Stimulated activated naive CD8-positive, alpha-beta T cell treated with anti-CD3 and anti-CD28 coated beads, Interleukin-15, amount 100 ng/mL, for 72 hours (primary cell): Measurements from ENCODE around the gene ZNF496.

Source experiments
- ATAC-seq: fragments of 150-1000 bp; cut with Tn5 transposase; 2 replicates; pipeline ENCODE4 v1.10.0; 2021; ENCODE audit warnings: mild to moderate bottlenecking, moderate library complexity
- DNase-seq, 2 donors: peaks; one replicate each; pipeline ENCODE4 v3.0.0; 2021 to 2022
- H3K27ac Mint-ChIP-seq, 2 donors: one replicate each; pipeline ENCODE4 v1.8.0; 2022; ENCODE audit warnings: mild to moderate bottlenecking in 2 of 2, mixed read lengths in 2 of 2, moderate library complexity in 2 of 2
- H3K27me3 Mint-ChIP-seq: one replicate; pipeline ENCODE4 v1.8.0; 2022; ENCODE audit warnings: mixed read lengths
- H3K4me1 Mint-ChIP-seq: one replicate; pipeline ENCODE4 v1.8.0; 2022; ENCODE audit warnings: mild to moderate bottlenecking, mixed read lengths
- H3K4me3 Mint-ChIP-seq, 2 donors: one replicate each; pipeline ENCODE4 v1.8.0; 2022; ENCODE audit warnings: mild to moderate bottlenecking in 2 of 2, mixed read lengths in 2 of 2, moderate library complexity in 1 of 2
- H3K9me3 Mint-ChIP-seq, 2 donors: one replicate each; pipeline ENCODE4 v1.8.0; 2022; ENCODE audit warnings: mixed read lengths in 2 of 2

Gene ZNF496

GRCh38 chr1:247338723-247339275 lies 7.1 kb upstream of the ZNF496 start:
- ATAC-seq (no peak), DNase-seq (no peak)
- Mint-ChIP-seq H3K4me1 (peaks cover 50% of the 10 kb centered on the region), H3K27ac (no peak overlapping the region), H3K9me3 (no peaks in the 10 kb centered on the region), H3K27me3 (no peaks in the 10 kb centered on the region), H3K4me3 (no peak overlapping the region)

DNA sequence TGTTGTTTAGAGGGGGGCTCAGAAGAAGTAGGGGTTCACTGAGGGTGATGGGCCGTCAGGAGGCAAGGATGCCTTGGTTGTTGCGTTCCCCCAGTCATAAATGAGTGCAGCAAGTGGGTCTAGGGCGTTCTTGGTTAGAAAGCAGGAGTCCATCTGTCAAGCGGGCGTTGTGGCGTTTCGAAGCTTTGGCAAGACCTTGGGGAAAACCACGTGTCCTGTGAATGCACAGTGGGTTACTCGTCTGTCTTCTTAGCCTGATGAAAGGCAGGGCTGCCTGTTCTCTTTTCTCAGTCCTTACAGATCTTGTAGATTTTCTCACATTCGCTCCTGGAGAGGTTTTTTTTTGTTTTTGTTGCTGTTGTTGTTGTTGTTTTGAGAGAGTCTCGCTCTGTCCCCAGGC lies 6.3 kb upstream of the ZNF496 start:
- H3K27me3 Mint-ChIP-seq, result no peaks in the 10 kb centered on the region
- no peak overlapping the region for H3K4me3 Mint-ChIP-seq
- DNase-seq, result no peak
- no peaks in the 10 kb centered on the region for H3K9me3 Mint-ChIP-seq
- H3K27ac Mint-ChIP-seq, result no peak overlapping the region
- peaks cover 48% of the 10 kb centered on the region for H3K4me1 Mint-ChIP-seq
- ATAC-seq, result no peak

DNA sequence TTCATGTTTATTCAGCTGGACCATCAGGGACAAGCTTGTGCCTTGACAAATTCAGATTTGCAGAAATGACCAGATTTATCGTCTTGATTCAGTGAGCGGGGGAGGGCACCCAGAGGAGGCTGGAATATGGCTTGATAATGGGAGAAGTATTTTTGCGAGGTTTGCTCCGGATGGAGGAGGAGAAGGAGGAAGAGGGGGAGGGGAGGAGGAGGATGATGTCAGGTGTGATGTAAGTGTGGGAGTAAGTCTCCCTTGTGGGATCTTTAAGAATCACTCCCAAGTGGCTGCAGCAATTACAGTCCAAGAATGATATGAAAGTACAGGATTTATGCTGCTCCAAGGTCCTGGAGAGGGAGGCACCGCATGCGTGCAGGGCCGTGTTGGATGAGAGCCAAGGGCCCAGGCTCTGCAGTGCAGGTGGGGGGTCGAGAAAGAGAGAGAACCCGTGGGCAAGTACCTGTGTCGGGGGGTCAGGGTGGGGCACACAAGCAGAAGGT lies 5.6 kb upstream of the ZNF496 start:
- H3K27ac Mint-ChIP-seq, result peak overlapping the region in 1 of 2 donors; percentile 1
- H3K9me3 Mint-ChIP-seq, result no peaks in the 10 kb centered on the region
- no peaks in the 10 kb centered on the region for H3K27me3 Mint-ChIP-seq
- no peak for ATAC-seq
- peak overlapping the region in 1 of 2 donors; percentile 19 for H3K4me3 Mint-ChIP-seq
- no peak for DNase-seq
- H3K4me1 Mint-ChIP-seq, result peaks cover 48% of the 10 kb centered on the region

GRCh38 chr1:247336390-247336789 lies 4.7 kb upstream of the ZNF496 start:
- Mint-ChIP-seq H3K4me3 (peak overlapping the region in 1 of 2 donors; percentile 9), H3K27ac (no peak overlapping the region), H3K4me1 (peaks cover 49% of the 10 kb centered on the region)

GRCh38 chr1:247335882-247336281 lies 4.2 kb upstream of the ZNF496 start:
- Mint-ChIP-seq H3K9me3 (no peaks in the 10 kb centered on the region), H3K4me3 (peak overlapping the region in 1 of 2 donors; percentile 9)

More at GRCh38 chr1:247336390-247336789, 4.7 kb upstream of the ZNF496 start:
- peak in 1 of 2 donors; percentile 25 for DNase-seq
- Mint-ChIP-seq H3K27me3 (no peaks in the 10 kb centered on the region), H3K9me3 (no peaks in the 10 kb centered on the region)
- ATAC-seq, result no peak

DNA sequence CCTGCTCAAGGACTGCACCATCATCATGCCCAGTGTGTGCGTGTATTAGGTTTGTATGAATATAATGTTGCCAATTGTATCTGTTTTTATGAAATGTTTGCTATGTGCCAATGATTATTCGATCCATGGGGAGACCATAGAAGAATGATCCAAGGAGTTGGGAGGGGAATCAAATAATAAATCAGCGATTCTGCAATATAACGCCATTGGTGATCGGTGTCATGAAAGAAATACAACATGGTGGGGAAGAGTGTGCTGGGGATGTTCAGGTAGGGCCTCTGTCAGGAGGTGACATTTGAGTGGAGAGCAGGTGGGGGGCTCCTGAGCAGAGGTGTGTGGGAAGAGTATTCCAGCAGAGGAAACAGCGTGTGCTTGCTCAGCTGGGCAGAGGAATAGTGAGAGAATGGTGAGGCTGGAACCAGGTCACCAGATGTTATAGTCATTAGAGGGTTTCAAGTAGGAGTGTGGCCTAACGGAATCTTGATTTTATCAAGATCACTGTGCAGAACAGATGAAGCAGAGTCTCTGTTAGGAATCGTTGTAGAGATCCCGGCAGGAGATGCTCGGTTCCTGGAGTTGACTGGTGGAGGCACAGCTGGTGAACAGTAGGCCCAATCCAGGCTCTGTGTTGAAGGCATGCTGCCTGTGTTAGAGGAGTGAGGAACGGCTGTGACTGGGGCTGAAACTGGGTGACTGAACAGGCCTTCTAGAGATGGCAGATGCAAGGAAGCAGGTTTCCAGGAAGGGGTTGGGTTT lies 2.9 kb upstream of the ZNF496 start:
- DNase-seq, result no peak
- Mint-ChIP-seq H3K4me1 (peaks cover 64% of the 10 kb centered on the region), H3K4me3 (peak overlapping the region in 1 of 2 donors; percentile 7), H3K27me3 (no peaks in the 10 kb centered on the region), H3K27ac (peak overlapping the region in 1 of 2 donors; percentile 15), H3K9me3 (no peaks in the 10 kb centered on the region)
- no peak for ATAC-seq

More at GRCh38 chr1:247335882-247336281, 4.2 kb upstream of the ZNF496 start:
- DNase-seq (no peak), ATAC-seq (no peak)
- Mint-ChIP-seq H3K4me1 (peaks cover 51% of the 10 kb centered on the region), H3K27ac (no peak overlapping the region), H3K27me3 (no peaks in the 10 kb centered on the region)

GRCh38 chr1:247332623-247333361 lies 1.1 kb upstream of the ZNF496 start:
- no peaks in the 10 kb centered on the region for H3K27me3 Mint-ChIP-seq
- DNase-seq (no peak), ATAC-seq (no peak)
- H3K4me3 Mint-ChIP-seq, result peak overlapping the region; percentile 73 to 79
- peak overlapping the region; percentile 21 to 80 for H3K27ac Mint-ChIP-seq
- no peaks in the 10 kb centered on the region for H3K9me3 Mint-ChIP-seq
- H3K4me1 Mint-ChIP-seq, result peaks cover 75% of the 10 kb centered on the region

- peaks cover 75% of the 10 kb centered on the region for H3K4me1 Mint-ChIP-seq
- ATAC-seq (peak; percentile 70), DNase-seq (peak; percentile 61 to 74)
- H3K27me3 Mint-ChIP-seq, result no peaks in the 10 kb centered on the region
- peak overlapping the region in 1 of 2 donors; percentile 80 for H3K27ac Mint-ChIP-seq
- H3K4me3 Mint-ChIP-seq, result peak overlapping the region; percentile 73 to 79
- H3K9me3 Mint-ChIP-seq, result no peaks in the 10 kb centered on the region
Measured at GRCh38 chr1:247332215-247332622, 552 bp upstream of the ZNF496 start.

- ATAC-seq, result peak; percentile 59
- DNase-seq, result peak; percentile 66 to 76
Measured at GRCh38 chr1:247331172-247331524, 519 bp downstream of the ZNF496 start.

DNA sequence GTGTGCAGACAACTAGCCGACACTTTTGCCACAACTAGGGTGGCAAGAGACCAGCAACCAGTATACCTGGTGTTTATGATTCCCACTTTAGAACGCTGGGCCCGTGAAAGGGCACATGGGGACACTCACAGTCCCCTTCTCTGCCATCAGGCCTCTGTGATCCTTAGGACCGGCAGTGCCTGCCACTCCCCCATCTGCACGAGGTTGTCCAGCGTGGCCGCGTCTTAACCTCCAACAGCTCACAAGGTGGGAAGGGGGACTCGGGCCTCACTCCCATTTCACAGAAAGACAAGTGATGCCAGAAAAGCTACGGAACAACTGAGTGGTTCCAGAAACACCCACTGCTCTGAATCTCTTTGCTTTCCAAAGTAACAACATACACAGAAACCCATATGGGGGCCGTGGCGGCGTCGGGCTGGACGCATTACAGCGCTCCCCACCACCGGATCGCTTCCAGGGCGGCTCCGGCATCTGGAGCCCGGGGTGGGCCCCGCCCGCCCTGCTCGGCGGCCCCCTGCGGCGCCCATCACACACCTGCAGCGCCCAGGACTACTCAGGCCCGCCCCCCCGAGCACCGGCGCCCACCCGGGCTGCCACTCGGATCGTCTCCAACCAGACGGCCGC lies 1.0 kb downstream of the ZNF496 start:
- DNase-seq (no peak), ATAC-seq (peak; percentile 29)
- Mint-ChIP-seq H3K4me1 (peaks cover 75% of the 10 kb centered on the region), H3K9me3 (no peaks in the 10 kb centered on the region), H3K27ac (peak overlapping the region; percentile 97 to 98), H3K27me3 (no peaks in the 10 kb centered on the region), H3K4me3 (peak overlapping the region; percentile 95 to 97)

More at GRCh38 chr1:247331172-247331524, 519 bp downstream of the ZNF496 start:
- Mint-ChIP-seq H3K27ac (peak overlapping the region; percentile 97 to 98), H3K4me1 (peaks cover 78% of the 10 kb centered on the region), H3K9me3 (no peaks in the 10 kb centered on the region), H3K27me3 (no peaks in the 10 kb centered on the region), H3K4me3 (peak overlapping the region; percentile 95 to 97)

DNA sequence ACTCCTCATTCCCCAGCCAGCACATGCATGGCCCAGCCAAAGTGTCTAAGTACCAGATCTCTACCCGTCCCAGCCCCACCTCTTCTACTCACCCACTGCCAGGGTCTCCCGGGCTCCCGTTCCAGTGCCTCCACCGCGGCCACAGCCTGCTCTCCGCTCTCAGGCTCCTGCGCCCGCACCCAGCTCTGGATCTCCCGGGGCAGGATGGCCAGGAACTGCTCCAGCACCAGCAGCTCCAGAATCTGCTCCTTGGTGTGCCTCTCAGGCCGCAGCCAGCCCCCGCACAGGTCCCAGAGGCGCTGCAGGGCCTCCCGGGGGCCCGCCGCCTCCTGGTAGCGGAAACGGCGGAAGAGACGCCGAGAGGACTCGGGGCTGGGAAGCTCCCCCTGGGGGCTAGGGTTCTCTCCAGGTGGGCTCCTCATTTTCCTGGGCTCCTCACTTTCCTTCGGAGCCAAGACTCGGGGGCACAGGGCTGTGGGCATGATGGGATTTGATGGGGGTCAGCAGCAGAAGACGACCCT lies 2.5 kb downstream of the ZNF496 start:
- no peaks in the 10 kb centered on the region for H3K9me3 Mint-ChIP-seq
- no peak overlapping the region for H3K27ac Mint-ChIP-seq
- DNase-seq (no peak), ATAC-seq (no peak)
- no peaks in the 10 kb centered on the region for H3K27me3 Mint-ChIP-seq
- H3K4me1 Mint-ChIP-seq, result peaks cover 64% of the 10 kb centered on the region
- peak overlapping the region in 1 of 2 donors; percentile 20 for H3K4me3 Mint-ChIP-seq

- H3K4me3 Mint-ChIP-seq, result peak overlapping the region in 1 of 2 donors; percentile 23
- H3K27me3 Mint-ChIP-seq, result no peaks in the 10 kb centered on the region
- H3K9me3 Mint-ChIP-seq, result no peaks in the 10 kb centered on the region
- H3K27ac Mint-ChIP-seq, result no peak overlapping the region
- H3K4me1 Mint-ChIP-seq, result peaks cover 61% of the 10 kb centered on the region
- DNase-seq (no peak), ATAC-seq (no peak)
Measured at GRCh38 chr1:247328311-247328710, 3.4 kb downstream of the ZNF496 start.

DNA sequence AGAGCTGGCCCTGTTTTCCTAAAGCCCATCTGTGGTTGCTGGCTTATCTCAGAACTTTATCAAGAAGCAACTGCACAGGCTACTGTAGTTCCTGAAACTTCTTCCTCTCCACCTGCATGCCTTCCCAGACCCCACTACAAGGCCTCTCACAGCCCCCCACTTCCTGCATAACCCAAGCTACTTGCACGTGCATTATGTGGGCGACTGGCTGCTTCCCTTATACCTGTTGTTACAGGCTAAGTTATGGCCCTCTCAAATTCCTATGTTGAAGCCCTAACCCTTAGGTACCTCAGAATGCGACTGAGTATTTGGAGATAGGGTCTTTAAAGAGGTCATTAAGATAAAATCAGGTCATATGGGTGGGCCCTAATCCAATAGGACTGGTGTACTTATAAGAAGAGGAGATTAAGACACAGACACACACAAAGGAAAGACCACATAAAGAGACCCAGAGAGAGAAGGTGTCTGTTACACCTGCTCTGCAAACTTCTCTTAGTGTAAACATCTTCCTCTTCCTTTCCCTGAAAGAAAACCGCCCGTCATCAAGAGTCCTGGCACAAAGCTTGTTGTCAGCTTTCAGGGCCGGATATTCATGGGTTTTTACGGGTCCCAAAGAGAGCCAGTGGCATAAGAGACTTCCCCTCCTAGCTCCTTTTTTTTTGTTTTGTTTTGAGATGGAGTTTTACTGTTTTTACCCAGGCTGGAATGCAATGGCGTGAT lies 5.1 kb downstream of the ZNF496 start:
- H3K27me3 Mint-ChIP-seq, result no peaks in the 10 kb centered on the region
- H3K4me3 Mint-ChIP-seq, result peak overlapping the region; percentile 24 to 38
- peaks cover 66% of the 10 kb centered on the region for H3K4me1 Mint-ChIP-seq
- ATAC-seq (no peak), DNase-seq (no peak)
- H3K9me3 Mint-ChIP-seq, result no peaks in the 10 kb centered on the region
- H3K27ac Mint-ChIP-seq, result peak overlapping the region in 1 of 2 donors; percentile 13

DNA sequence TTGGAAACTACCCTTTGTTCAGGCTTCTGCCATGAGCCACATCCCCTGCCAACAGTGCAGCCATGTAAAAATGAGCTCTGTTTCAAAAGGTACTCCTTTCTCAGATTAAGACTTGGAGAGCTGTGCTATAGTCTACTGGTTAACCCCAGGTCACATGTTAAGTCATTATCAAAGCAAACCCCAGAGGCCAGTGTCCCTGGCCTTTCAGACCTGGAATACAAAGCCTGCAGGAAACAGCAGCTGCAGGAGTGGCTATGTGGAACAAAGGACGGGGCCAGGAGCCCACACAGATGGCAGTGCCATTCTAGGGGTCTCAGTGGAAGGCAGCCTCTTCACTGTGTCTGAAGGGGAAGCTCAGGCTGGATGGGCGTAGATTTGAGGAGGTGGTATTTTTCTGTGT lies 6.7 kb downstream of the ZNF496 start:
- H3K4me1 Mint-ChIP-seq, result peaks cover 55% of the 10 kb centered on the region
- H3K27ac Mint-ChIP-seq, result no peak overlapping the region
- ATAC-seq (no peak), DNase-seq (no peak)
- no peaks in the 10 kb centered on the region for H3K27me3 Mint-ChIP-seq
- H3K9me3 Mint-ChIP-seq, result no peaks in the 10 kb centered on the region
- H3K4me3 Mint-ChIP-seq, result no peak overlapping the region
